ENCODE results near the gene OCRL.
"Not testable (repeated sequence)": the region's sequence is repeated elsewhere in the genome, so short reads cannot be mapped to it uniquely, and the experiment has no call there.

The OCRL gene

GRCh38 chrX:129534816-129535578, 5.1 kb upstream of the OCRL start:
- no peak for DNase-seq (ENCODE audit: low spot score)

DNA sequence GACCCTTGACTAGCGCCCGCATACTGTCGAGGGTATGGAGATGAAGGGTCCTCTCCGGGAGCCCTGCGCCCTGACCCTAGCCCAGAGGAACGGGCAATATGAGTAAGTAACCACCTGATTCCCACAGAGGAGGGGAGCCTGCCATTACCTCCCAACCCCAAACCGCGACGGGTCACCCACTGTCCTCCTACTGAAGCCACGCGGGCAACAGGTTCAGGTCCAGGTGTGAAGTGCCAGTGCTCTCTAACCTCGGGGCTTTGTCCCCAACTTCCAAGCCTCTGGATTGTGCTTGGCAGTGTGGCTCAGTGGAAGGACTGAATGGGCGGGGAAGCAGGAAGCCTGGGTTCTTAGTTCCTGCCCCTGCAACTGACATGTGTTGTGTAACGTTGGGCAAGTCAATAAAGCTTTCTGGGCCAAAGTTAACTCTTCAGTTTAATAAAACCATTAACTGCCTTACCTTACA, 694 bp downstream of the OCRL start:
- DNase-seq (ENCODE audit: low spot score), result no peak

GRCh38 chrX:129544780-129545179, 4.7 kb downstream of the OCRL start:
- no peak for DNase-seq (ENCODE audit: low spot score)

GRCh38 chrX:129545408-129545807, 5.3 kb downstream of the OCRL start:
- no peak for DNase-seq (ENCODE audit: low spot score)

GRCh38 chrX:129549124-129549523, 9.1 kb downstream of the OCRL start:
- DNase-seq (ENCODE audit: low spot score), result no peak

DNA sequence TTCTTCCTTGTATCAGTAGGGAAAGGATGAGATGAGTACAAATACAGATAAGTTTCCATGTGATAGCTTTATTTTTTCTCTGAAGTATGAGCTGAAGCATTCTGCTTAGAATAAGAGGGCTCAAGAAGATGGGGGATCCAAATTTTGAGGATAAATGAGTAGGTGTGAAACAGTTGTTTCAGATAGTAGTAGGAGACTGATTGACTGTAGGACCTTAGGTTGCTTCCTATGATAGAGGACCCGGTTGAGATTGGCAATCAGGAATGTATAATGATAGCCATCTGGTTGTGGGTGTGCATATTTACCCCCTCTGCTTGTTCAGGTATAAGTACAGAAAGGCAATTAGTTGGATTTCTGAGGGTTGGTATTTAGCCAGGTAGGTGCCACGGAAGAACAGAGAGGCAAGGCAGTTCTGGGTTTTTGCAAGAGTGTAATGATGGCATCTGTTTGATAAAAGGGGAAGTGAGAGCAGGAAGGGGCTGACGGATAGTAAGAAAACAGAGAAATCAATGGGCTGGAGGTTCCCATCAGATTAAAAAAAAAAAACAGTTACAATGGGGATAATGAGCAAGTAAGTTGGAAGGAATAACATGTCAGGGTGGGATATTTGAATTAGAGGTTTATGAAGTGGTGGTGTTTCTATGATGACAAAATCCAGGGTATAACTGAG, 13.7 kb downstream of the OCRL start:
- DNase-seq (ENCODE audit: low spot score), result no peak

GRCh38 chrX:129554816-129555215, 14.8 kb downstream of the OCRL start:
- not testable (repeated sequence) for DNase-seq (ENCODE audit: low spot score)

- DNase-seq (ENCODE audit: low spot score), result no peak
These were observed 16.8 kb downstream of the OCRL start for GRCh38 chrX:129556806-129557315.

GRCh38 chrX:129557844-129558480, 17.9 kb downstream of the OCRL start:
- DNase-seq (ENCODE audit: low spot score), result no peak

GRCh38 chrX:129559783-129560182, 19.7 kb downstream of the OCRL start:
- no peak for DNase-seq (ENCODE audit: low spot score)

- no peak for DNase-seq (ENCODE audit: low spot score)
These were observed 21.4 kb downstream of the OCRL start for GRCh38 chrX:129561453-129561852.

- not testable (repeated sequence) for DNase-seq (ENCODE audit: low spot score)
These were observed 24.3 kb downstream of the OCRL start for GRCh38 chrX:129564345-129564744.

DNA sequence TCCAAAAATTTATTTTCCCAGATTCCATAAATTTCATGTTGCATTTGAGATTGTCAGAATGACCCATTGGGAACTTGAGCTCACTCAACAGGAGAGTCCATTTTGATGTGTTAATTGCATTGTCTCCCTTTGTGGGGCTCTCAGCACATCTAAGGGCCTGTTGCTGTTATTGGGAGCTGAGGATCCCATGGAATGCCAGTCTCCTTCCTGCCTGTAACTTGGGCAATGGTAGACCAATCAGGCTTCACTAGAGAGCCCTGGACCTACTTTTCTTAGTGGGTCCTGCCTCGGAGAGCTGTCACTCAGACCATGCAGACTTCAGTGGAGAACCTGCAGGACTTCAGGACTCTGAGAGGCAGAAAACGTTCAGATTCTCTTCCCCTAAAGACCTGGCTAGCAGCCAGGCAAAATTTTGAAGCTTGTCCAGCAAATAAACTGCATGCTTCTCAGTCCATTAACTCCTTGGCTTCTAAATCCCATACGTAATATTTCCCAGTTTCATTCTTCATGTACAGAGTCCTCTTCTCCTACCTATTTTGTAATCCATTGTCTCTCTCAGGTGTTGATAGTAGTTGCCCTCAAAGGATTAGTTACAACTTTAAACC, 25.1 kb downstream of the OCRL start:
- DNase-seq (ENCODE audit: low spot score), result no peak

GRCh38 chrX:129566073-129566472, 26.0 kb downstream of the OCRL start:
- DNase-seq (ENCODE audit: low spot score), result no peak

- no peak for DNase-seq (ENCODE audit: low spot score)
These were observed 28.3 kb downstream of the OCRL start for GRCh38 chrX:129568349-129568748.

DNA sequence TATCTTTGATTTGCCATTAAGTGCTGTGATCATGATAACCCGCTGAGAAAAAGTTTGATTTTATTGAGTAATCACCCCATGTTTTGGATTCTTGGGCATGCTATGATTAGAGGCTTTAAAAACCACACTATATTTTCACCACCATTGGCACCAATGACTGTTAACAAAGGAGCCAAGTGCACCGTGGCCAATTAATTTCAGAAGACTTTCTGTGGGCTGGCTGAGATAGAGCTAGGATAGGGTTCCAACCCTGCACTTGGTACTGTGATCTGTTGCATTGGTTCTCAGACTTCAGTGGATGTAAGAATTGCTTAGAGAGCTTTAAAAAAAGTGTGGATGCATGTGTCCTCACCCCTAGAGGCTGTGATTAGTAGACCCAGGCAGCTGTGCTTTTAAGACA, 32.4 kb downstream of the OCRL start:
- DNase-seq (ENCODE audit: low spot score), result no peak

DNA sequence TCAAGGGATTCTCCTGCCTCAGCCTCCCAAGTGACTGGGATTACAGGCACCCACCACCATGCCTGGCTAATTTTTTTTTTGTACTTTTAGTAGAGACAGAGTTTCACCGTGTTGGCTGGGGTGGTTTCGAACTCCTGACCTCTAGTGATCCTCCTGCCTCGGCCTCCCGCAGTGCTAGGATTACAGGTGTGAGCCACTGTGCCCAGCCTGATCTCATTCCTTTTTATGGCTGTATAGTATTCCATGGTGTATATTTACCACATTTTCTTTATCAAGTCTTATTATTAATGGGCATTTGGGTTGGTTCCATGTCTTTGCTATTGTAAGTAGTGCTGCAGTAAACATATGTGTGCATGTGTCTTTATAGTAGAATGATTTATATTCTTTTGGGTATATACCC, 33.6 kb downstream of the OCRL start:
- DNase-seq (ENCODE audit: low spot score), result not testable (repeated sequence)

- no peak for DNase-seq (ENCODE audit: low spot score)
These were observed 34.2 kb downstream of the OCRL start for GRCh38 chrX:129574214-129574613.

DNA sequence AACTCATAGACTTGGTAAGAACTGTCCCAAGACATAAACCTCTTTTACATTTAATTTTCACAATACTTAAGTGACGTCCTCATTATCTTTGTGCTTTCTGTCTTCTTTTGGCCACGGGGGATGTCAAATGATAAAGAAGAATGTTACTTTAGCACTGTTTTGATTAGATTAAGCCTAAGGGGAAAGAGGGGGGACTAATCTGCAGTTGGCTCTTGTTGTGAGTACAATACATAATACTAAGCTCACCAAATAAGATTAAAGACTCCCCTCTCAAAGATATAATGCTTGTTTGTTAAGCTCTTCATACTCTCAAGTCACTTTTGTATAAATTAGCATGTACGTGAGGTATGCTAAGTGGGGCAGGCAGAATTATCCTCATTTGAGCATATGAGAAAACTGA, 36.5 kb downstream of the OCRL start:
- no peak for DNase-seq (ENCODE audit: low spot score)

DNA sequence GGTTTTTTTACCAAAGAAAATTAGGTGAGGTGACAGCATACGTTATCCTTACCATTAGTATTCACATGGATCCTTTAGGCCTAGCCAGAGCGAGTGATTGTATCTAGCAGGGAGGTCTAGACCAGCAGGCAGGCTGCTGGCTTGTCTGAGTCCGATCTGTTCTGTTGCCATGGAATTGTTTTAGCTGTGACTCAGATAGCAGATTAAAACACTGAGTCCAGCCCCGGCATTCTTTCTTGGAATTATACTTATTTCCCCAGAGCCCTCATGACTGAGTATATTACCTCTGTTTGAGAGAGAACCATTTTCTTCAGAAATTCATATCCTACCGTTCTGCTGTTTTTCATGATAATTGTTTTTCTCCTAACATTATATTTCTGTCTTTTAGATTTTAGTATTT, 37.4 kb downstream of the OCRL start:
- DNase-seq (ENCODE audit: low spot score), result no peak

GRCh38 chrX:129577877-129578276, 37.8 kb downstream of the OCRL start:
- no peak for DNase-seq (ENCODE audit: low spot score)

DNA sequence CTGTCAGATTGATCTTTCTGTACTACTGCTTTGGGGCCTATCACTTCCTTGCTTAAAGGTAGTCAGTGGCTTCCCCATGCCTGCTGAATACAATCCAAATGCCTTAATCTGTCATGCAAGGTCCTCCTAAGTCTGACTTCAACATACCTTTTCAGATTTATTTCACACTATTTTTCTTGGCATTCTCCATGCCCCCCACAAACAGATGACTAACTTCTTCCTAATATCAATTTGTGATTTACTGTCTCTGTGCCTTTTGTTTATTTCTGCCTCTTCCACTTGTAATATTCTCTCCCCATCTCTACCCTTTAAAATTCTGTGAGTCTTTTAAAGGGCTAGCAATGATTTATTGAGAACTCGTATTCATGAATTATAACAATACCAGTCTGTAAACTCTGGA, 41.8 kb downstream of the OCRL start:
- no peak for DNase-seq (ENCODE audit: low spot score)

Measured in globus pallidus (tissue), 1 donor.